GM19193 (cell line): ENCODE results near the gene TPRX2.

ENCODE experiments used
- POLR2A ChIP-seq: IDR thresholded peaks from 4 replicates; pipeline ENCODE4 v1.6.1; 2011; ENCODE audit not compliant: insufficient read depth, insufficient read length; ENCODE audit errors: extremely low read depth

The TPRX2 gene

DNA sequence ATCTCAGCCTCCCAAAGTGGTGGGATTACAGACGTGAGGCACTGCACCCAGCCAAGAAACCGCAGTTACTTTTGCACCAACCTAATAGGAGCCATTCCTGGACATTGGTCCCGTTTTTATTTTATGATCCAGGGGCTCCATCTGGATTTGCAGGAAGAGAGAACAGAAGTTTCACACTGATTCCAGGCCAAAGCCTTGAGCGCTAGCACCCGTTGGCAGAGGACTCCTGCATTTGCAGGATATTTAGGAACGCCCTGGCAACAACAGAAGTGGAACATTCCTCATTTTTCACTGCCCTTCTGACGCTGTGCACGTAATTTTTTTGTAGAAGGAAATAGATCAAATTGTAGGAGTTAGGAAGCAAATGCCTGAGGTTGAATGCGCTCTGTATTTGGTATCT is 38.8 kb downstream of the TPRX2 start:
- no peak for TF ChIP-seq POLR2A

DNA sequence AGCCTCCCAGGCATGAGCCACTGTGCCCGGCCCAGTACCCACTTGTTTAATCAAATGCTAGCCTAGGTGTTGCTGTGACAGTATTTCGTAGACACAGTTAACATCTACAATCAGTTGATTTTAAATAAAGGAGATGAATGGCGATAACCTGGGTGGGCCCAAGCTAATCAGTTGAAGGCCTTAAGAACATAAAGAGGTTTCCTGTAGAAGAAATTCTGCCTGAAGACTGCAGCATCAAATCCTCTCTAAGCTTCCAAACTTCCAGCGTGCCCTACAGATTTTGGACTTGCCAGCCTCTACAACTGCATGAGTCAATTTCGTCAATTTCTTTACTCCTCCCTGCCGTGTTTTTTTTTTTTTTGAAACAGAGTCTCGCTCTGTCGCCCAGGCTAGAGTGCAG is 40.3 kb downstream of the TPRX2 start:
- no peak for TF ChIP-seq POLR2A

DNA sequence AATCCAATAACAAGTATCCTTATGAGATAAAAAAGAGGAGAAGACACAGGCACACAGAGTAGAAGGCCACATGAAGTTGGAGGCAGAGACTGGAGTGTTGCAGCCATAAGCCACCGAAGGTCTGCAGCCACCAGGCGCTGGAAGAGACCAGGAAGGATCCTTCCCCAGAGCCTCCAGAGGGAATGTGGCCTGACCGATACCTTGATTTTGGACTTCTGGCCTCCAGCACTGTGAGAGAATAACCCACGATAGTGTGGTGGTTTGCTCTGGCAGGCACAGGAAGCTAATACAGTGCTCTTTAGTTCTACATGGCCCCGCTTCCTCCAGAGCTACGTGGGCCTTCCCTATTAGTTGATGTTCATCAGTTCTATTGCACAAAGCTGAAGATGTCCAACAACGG is 42.3 kb downstream of the TPRX2 start:
- no peak for TF ChIP-seq POLR2A
